GM18867 (cell line): ENCODE measurements around the gene ADGRD1.

ENCODE experiments used
- ATAC-seq: cut with Tn5 transposase; IDR thresholded peaks from one replicate; pipeline ENCODE4 v1.9.1; 2021; ENCODE audit warnings: mild to moderate bottlenecking, moderate library complexity; ENCODE audit not compliant: unreplicated experiment

Gene ADGRD1

DNA sequence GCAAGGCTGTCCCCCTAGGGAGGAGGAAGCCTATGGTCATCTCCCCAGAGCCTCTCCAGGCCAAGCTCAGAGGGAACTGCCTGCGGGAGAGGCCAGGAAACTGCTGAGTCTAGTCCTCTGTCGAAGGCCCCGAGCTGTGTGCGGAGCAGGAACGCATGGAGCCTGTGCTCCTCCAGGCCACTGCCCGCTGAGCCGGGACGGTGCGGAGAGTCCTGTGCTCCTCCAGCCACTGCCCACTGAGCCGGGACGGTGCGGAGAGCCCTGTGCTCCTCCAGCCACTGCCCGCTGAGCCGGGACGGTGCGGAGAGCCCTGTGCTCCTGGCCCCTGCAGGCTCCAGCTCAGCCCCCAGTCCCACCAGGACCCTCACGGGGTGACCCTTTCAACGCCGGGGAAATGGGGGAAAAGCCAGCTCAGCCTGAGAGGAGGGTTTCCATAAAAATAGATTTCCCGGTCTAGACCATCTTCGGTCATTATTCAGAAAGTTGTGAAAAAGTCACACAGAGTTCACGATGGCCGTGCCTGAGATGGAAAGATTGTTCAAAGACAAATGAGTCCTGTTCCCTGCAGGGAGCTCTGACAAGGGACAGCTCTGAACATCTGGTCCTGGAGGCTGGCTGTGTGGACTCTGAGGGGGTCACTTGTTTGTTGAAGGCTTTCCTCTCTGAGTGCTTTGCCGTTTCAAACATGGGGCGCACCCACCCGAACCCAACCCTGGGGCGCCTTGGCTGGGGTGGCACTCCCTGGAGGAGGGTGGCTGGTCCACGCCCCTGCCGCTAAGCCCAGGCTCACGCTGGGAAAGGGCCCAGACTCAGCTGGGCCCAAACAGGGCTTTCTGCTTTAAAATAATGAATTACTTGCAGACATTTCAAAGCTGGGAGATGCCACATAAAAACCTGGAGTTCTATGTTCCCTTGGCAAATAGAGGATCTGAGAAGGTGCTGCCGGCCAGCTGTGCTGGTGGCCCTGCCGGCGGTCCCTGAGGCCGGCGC is 85.5 kb downstream of the ADGRD1 start:
- ATAC-seq = no peak

DNA sequence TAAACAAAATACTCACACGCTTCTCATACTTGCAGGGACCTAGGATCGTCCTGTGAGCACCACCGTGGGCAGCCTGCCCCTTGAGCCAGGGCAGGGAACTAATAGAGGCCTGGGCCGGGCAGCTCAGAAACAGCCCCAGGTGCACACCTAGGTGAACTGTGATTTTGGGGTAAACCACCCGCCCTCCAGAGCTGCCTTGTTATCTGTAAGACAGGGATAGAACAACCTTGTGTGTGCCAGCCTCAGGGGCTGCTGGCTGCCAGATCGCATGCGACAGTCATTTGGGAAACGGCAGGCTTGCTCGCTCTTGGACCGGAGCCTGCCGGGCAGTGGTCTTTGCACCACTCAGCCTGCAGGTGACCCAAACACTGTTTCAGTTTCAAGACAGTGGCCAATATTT is 86.8 kb downstream of the ADGRD1 start:
- ATAC-seq = no peak

DNA sequence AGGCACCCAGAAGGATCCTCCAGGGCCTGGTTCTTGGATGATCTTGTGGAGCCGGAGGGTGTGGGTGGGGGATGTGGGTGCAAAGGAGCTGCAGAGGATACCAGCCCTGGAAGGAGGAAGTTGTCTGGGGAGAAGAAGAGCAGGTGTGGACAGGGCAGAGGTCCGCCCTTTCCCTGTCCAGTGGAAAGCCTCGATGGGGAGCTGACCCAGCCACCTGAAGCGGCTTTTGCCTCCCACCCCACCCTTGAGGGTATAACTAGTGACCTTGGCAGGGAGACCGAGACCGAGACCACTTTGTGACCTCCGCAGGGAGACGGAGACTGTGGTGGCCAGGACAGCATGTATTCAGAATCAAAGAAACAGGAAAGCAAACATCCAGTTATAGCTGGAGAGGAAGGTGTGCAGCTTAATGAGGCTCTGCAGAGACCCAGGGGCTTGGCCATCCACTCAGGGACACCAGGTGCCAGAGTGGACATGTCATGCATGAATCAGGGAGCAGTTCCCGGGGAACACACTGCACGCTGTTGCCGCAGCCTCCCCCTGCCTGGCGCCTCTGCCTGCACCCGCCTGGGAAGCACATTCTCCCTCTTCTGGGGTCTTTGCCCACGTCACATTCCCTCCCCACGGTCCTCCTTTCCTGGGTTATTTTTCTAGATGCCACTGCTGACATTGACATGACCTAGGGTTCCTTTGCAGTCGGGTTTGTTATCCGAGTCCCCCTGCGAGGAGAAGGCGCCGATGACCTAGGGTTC is 87.7 kb downstream of the ADGRD1 start:
- no peak for ATAC-seq

DNA sequence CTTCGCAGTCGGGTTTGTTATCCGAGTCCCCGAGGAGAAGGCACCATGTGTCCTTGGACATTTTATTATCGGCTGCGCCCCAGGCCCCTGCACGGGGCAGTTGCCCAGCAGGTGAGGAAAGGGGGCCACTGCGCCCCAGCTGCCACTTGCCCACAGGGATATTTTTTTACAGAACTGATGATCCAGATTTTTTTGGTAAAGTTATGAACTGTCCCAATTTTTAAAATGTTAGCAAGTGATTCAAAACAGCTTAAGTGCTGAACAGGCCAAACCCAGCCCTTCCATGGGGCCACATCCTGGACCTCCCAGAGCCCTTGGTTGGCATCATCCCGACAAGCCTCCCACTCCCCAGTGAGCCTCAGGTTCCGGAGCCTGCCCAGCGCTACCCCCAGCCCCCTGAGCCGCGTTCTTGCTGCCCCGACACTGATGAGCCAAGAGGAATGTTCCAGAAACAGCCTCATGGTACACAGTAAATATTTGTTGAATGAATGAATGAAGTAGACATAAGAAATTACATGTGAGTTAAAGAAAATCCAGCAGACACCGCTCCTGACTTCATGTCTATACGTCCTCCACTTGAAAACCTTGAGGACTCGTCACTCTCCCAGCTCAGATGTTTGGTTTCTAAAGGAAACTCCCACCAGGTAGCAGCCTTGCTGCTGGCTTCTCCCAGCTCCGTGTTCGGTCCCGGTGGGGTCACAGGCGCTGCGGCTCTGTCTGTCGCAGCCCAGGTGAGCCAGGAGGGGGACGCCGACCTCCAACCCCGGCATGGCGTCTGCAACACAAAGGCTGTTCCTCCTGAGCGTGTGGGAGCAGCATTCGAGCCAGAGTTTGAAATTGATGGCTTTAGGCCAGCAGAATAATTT is 88.5 kb downstream of the ADGRD1 start:
- ATAC-seq = no peak

DNA sequence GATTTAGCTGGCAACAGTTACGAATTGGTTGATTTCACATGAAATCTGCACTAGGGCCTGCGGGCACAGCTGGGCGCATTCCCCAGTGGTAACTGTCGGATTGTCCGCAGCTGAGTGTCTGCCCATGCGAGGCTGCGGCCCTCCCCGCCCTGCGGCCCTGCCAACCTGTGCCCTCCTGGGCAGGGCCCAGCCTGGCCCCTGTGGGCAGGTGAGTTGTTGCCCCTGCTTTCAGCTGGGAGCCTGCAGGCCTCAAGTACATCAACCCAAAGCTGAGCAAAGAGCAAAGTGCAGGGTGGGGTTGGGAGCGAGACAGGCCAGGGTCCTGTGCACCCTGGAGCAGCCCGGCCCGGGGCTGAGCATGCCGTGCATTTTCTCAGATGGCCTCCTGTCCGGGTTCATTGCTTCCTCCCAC is 89.1 kb downstream of the ADGRD1 start:
- ATAC-seq = no peak

DNA sequence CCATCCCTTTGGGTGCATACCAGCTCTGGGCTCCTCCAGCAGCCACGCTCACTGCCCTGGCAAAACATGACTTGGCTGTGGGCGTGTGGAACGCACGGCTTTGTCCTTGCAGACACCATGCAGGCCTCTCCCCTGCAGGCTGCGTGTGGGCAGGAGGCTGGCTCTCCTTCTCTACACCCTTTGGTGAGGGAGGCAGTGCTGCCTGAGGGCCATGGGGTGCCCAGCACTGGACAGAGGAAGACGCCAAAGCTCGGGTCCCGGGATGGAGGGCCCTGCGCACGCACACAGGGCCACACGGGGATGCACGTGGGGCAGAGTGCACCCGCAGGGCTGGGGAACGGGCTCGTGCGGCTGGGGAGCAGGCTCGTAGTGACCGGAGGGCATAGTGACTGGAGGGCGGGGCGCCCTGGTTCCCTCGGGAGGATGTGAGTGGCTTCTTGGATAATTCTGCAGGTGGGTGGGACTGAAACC is 89.7 kb downstream of the ADGRD1 start:
- no peak for ATAC-seq

DNA sequence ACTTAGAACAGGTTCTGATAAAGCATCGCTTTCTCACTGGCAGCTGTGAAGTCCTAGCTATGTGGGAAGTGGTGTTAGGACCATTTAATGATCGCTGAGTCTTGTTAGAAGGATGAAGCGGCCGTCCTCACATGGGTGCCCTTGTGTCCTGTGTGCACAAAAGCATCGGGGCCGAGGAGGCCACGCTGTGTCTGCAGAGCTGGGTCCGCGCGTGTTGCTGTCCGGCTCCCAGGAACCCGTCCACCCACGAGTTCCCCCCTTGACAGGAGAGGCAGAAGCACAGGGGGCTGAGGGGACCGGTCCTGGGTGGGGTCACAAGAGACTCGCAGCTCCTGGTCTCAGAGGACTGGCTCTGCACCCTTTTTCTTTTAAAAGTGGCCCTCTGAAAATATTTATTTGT is 90.4 kb downstream of the ADGRD1 start:
- no peak for ATAC-seq

DNA sequence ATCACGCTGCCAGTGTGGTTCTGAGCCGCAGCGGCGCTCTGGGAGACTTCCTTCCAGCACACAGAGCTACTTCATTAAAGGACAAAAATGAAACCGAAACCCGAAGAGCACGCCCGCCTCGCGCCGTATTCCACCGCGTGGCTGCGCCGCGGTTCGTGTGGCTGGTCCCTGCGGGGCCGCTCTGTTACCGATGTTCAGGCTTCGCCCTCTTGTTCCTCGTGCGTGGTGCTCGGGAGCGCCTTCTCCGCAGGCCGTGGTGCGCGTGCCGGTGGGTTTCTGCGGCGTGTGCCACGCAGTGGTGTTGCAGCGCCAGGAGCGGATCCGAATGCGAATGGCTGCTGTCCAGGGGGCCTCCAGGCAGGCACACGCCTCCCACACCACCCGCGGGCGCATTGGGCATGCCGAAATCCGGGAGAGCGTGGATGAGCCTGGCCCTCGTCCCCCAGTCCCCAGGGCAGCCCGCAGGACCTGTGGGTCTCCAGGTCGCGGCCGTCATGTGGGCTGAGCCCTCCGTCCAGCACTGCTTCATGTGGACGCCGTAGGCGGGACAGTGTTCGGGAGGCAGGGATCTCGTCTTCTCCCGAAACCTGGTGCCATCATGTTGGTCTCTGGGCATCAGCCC is 91.2 kb downstream of the ADGRD1 start:
- ATAC-seq = no peak

DNA sequence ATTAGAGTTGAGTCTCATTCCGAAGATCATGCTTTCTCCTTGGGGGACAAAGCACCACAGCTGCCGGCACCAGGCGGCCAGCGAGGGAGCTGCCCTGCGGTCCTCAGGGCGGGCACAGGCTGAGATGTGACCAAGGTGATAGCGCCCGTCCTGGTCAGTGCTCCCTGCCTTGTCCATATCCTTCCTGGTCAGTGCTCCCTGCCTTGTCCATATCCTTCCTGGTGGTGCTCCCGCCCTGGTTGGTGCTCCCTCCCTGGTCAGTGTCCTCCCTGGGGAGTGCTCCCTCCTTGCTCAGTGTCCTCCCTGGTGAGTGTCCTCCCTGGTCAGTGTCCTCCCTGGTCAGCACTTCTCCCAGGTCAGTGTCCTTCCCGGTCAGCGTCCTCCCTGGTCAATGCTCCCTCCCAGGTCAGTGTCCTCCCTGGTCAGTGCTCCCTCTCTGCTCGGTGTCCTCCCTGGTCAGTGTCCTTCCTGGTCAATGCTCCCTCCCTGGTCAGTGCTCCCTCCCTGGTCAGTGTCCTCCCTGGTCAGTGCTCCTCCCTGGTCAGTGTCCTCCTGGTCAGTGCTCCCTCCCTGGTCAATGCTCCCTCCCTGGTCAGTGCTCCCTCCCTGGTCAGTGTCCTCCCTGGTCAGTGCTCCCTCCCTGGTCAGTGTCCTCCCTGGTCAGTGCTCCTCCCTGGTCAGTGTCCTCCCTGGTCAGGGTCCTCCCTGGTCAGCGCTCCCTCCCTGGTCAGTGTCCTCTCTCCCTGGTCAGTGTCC is 92.2 kb downstream of the ADGRD1 start:
- no peak for ATAC-seq

DNA sequence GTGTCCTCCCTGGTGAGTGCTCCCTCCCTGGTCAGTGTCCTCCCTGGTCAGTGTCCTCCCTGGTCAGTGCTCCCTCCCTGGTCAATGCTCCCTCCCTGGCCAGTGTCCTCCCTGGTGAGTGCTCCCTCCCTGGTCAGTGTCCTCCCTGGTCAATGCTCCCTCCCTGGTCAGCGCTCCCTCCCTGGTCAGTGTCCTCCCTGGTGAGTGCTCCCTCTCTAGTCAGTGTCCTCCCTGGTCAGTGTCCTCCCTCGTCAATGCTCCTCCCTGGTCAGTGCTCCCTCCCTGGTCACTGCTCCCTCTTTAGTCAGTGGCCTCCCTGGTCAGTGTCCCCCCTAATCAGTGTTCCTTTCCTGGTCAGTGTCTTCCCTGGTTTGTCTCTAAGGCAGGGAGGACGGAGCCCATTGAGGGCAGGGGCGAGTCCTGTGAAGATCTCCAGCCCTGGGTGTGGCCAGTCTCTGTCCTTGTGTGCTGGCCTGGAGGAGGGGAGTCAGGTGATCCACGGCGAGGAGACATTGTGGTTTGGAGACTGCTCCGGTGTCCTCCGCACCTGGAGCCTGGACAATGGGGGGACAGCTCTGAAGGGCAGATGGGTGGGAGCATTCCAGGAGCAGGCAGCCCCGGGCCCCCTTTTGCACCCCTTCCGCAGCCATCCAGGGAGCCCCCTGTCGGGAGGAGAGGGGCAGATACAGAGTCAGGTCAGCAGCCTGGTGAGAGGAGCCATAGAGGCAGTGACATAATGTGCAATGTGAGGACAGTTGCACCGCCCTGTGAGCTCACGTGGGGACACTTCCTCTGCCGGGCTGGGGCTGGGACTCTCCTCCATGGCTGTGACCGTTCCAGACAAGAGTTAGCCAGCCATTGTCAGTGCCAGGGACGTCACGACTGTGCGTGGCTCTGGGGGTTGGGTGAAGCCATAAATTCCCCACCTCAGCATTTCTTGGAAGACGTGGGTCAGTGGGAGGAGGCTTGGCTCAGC is 93.4 kb downstream of the ADGRD1 start:
- ATAC-seq = no peak

DNA sequence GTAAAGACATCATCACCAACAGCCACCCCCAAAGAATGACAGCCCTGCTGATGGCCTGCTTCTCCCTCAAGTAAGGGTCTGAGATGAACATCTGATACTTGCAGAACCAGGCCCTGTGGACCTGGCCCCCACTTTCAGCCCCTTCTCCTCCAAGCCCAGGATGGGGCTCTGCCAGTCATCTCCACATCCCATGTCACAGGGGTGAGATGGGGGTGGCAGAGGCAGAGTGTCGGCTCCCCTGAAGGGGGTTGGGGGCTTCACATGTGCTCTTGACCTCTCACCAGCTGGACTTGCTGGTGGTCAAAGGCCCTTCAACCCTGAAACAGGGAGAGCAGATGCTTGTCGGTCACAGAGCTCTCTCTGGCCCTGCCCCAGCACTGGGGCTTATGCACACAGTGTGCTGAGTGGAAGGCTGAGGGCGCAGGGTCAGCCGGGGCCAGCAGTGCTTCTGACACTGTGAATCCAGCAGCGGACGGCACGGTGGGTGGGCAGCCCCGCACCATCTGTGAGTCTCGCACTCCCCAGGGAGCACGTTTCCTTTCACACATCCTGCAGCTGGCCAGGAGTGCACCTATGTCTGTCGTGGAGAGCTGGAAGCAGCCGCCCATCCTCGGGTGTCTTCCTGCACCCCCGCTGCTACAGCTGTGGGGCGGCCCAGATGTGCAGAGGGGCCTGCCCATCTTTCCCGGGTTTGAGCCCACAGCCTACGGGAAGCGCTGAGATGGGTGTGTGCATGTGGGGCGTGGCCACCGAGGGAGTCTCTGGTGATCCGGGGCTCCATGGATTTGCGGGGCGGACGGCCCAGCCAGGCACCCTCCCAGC is 94.3 kb downstream of the ADGRD1 start:
- no peak for ATAC-seq

DNA sequence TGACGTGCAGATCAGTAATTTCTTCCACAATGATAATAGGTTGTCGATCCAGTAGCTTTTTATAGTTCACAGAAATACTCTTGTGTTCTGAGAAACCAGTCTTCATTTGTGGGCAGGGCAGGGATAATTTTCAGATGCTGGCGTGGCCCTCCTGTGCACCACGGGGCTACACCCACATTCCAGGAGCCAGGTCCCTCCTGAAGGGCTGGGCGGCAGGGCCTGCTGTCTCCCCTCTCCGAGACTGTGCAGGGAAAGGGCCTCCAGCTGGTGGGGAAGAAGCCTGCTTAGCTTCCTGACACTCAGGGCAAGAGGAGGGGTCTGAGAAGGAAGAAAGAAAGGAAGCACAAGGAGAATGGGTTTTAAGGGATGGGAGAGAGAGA is 94.9 kb downstream of the ADGRD1 start:
- ATAC-seq = no peak

DNA sequence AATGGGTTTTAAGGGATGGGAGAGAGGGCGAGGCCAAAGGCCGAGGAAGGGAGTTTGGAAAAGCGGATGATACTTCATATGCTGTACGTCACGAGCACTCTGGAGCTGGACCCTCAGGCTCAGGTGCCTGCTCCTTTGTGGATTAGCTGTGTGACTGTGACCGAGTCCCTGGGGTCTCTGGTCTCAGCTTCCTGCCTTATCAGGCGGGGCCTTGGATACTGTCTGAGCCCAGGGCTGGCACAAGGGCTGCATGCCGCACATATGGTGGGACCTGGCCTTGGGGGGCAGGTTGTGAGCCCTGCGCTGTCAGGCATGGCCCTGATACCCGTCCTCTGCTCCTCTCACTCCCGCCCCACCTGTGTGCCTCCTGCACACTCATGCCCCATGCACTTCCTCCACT is 95.3 kb downstream of the ADGRD1 start:
- no peak for ATAC-seq

DNA sequence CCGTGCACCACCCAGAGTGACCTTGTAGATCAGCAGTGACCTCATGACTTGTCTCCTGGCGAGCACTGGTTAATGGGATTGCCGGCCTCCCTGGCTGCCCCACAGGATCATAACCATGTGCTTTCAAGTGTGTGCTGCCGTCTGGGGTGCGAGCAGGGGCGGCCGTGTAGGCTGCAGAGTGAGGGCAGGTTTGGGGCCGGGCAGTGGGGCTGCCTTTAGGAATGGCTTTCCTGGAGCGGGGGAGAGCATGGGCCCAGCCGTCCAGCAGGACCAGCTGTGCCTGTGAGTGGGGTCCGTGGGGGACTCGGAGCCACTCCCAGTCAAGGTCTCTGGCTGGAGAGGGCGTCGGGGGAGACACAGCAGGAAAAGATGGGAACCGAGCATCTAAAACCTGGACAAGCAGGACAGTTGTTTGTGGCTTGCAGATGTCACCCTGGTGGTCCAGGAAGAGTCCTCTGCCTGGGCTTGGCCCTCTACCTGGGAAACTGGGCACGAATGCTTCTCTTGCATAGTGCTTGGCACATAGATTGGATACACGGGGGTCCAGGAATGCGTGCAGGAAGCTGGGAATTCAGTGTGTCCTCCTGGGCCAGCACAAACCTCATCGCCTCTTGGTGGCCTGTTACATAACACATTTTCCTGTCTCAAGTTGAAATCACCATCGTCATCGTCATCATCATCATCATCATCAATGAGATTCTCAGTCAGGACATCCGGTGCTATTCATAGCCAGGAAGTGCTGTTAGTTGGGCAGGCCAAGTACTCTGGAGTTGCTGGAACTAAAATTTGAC is 96.0 kb downstream of the ADGRD1 start:
- no peak for ATAC-seq

DNA sequence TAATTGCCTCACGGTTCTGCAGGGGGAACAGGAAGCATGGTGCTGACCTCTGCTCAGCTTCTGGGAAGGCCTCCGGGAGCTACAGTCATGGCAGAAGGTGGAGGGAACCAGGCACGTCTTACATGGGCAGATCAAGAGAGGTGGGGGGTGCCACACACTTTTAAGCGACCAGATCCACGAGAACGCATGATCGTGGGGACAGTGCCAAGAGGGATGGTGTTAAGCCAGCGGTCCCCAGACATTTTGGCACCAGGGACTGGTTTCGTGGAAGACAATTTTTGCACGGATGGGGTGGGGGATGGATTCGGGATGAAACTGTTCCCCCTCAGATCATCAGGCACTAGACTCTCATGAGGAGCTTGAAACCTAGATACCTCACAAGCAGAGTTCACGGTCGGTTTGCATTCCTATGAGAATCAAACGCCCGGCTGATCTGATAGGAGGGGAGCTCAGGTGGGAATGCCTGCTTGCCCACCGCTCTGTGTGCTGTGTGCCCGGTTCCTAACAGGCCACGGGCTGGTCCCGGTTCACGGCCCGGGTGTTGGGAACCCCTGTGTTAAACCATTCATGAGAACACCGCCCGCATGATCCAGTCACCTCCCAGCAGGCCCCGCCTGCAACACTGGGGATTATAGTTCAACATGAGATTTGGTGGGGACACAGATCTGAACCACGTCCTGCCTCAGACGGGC is 96.9 kb downstream of the ADGRD1 start:
- no peak for ATAC-seq

DNA sequence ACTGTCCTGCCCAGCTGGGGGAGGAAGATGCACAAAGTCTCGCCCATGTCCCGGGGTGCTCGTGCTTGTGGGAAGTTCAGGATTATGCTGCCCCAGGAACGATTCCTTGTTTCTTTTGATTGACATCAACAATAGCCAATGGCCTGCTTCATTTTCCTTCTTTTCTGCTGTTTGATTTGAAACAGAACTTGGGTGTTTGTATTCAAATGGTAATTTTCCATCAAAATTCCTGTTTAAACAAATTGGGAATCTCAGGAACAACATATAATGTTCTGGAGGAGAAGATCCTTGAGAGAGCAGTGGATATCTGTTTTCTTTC is 97.4 kb downstream of the ADGRD1 start:
- ATAC-seq = no peak
